Adrenal gland (tissue), 12 donors: ENCODE data around the gene CDHR5. TPM values are rescaled to one million over a fixed set of nuclear protein-coding genes. Genes with fewer than 3 reads are reported as not detected.

Source experiments
- DNase-seq, 7 donors: peaks; one replicate each; pipeline ENCODE4 v3.0.0-alpha.2; 2019 to 2020
- H3K27ac ChIP-seq, 5 donors: fragments of 200-600 bp; sonication (generic) in 4 of 5; 1 replicate in 3 of 5; 2 replicates in 2 of 5; pipeline versions ENCODE4 v1.5.1 to v1.8.0; 2016 to 2020; ENCODE audit warnings: mild to moderate bottlenecking in 1 of 5
- H3K27me3 ChIP-seq: fragments of 200-600 bp; 2 replicates; pipeline ENCODE4 v1.8.0; 2021
- H3K36me3 ChIP-seq, 2 donors: fragments of 200-600 bp; replicated peaks in 1 of 2; 1 replicate in 1 of 2; 2 replicates in 1 of 2; pipeline versions ENCODE4 v1.5.1 to v1.8.0; 2018 to 2022
- H3K4me1 ChIP-seq, 2 donors: fragments of 200-600 bp; replicated peaks in 1 of 2; 1 replicate in 1 of 2; 2 replicates in 1 of 2; pipeline versions ENCODE4 v1.5.1 to v1.8.0; 2018 to 2021
- H3K4me3 ChIP-seq, 4 donors: fragments of 200-600 bp; sonication (generic) in 3 of 4; one replicate each; pipeline ENCODE4 v1.5.1; 2016 to 2018
- H3K9me3 ChIP-seq, 3 donors: fragments of 200-600 bp; sonication (generic) in 1 of 3; replicated peaks in 1 of 3; 1 replicate in 2 of 3; 2 replicates in 1 of 3; pipeline versions ENCODE4 v1.5.1 to v1.8.0; 2016 to 2021
- POLR2A ChIP-seq, 2 donors: fragments of 450-650 bp; IDR thresholded peaks; one replicate each; pipeline ENCODE4 v1.6.1; 2017; ENCODE audit warnings: antibody characterized with exemption in 2 of 2, mild to moderate bottlenecking in 2 of 2, moderate library complexity in 1 of 2
- WGBS, 4 donors: extraction: QIAGEN DNeasy Blood & Tissue Kit in 2 of 4; methylation state at CpG; one replicate each; pipeline versions ENCODE4 v1.1.5 to v1.1.7; 2013 to 2017; 5-methylcytosine and 5-hydroxymethylcytosine counted together
- intact Hi-C, 2 donors: fragments of 100-400 bp; cut with DNase I; formaldehyde crosslinking; loops; one replicate each; pipeline versions ENCODE4 v1.14.1 to v1.15.0; 2022 to 2023
- polyA plus RNA-seq, 3 donors: library from polyadenylated mRNA; stranded (reverse); fragments of 200-250 nt in 2 of 3; fragments of 350-450 nt in 1 of 3; fragmentation: Illumina TruSeq in 1 of 3; extraction: RNeasy Lipid Tissue Mini Kit (QIAGEN cat#74804) in 1 of 3; gene quantifications; one replicate each; pipeline ENCODE4 v1.2.3, GENCODE V29; 2013 to 2014
- total RNA-seq, 9 donors: library from RNA; depleted of rRNA in 4 of 9; stranded (reverse); fragments of >200 nt in 4 of 9; fragments of 120-200 nt in 1 of 9; fragmentation: NEBNext Ultra II Directional in 1 of 9; extraction: Animal tissue kit (Norgen Biotek cat#: 25700) in 1 of 9; gene quantifications; one replicate each; pipeline versions ENCODE4 v1.1.0 to v1.2.4, GENCODE V29; 2013 to 2023
- TF ChIP-seq, protein P1 (sequence below), 6 experiments: fragments of 450-650 bp in 4 of 6; fragments of 200-600 bp in 2 of 6; sonication (generic) in 1 of 6; IDR thresholded peaks; 1 replicate in 5 of 6; 2 replicates in 1 of 6; pipeline versions ENCODE4 v1.5.1 to v1.8.0; 2016 to 2021; ENCODE audit warnings: antibody characterized with exemption in 6 of 6, mild to moderate bottlenecking in 2 of 6, moderate library complexity in 1 of 6
- donor health status: healthy with polysubstance abuse.
- donor health status: Bipolar disorder and iron deficiency.
- donor health status: DM: yes; HTN: yes; CAD: no.
- donor health status: DM: no; HTN: no; CAD: no.
- donor health status: DM: no; HTN: no; CAD: no.
- donor health status: DM: yes; HTN: yes; CAD: no.

Gene CDHR5
- total and polyA plus RNA-seq, 12 donors = 0.31 to 5.2 (median 0.93) TPM; not detected in 1

DNA sequence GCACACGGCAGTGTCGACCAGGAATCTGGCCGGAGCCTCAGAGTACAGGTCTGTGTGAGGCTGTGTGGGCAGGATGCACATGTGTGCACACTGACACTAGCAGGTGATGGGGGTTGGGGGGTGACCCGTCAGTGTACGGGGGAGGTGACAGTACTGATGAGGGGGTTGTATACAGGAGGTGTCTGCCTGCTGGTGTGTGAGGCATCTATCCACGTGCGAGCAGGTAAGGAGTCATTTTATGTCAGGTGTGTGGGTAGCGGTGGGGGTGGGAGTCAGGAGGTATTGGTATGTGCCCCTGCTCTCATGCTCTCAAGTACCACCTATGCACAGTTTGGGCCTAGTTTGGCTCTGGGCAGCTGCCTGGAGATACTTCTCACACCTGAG, 53.0 kb downstream of the CDHR5 start:
- H3K36me3 ChIP-seq = no peaks in the 10 kb centered on the region
- no peak for DNase-seq
- intact Hi-C loops = no loop called here
- H3K4me1 ChIP-seq = peaks cover 7 to 19% of the 10 kb centered on the region in 2 donors
- H3K27ac ChIP-seq = no peak overlapping the region
- no peak overlapping the region for H3K4me3 ChIP-seq
- 70 to 93% (median 74%) methylated on average over 5 to 8 of the region's 8 CpGs for WGBS, 4 donors
- TF ChIP-seq, protein P1, sequence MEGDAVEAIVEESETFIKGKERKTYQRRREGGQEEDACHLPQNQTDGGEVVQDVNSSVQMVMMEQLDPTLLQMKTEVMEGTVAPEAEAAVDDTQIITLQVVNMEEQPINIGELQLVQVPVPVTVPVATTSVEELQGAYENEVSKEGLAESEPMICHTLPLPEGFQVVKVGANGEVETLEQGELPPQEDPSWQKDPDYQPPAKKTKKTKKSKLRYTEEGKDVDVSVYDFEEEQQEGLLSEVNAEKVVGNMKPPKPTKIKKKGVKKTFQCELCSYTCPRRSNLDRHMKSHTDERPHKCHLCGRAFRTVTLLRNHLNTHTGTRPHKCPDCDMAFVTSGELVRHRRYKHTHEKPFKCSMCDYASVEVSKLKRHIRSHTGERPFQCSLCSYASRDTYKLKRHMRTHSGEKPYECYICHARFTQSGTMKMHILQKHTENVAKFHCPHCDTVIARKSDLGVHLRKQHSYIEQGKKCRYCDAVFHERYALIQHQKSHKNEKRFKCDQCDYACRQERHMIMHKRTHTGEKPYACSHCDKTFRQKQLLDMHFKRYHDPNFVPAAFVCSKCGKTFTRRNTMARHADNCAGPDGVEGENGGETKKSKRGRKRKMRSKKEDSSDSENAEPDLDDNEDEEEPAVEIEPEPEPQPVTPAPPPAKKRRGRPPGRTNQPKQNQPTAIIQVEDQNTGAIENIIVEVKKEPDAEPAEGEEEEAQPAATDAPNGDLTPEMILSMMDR (IDR thresholded peaks at IDR 0.05) = no peak
- no peak for TF ChIP-seq POLR2A (IDR thresholded peaks at IDR 0.05)
- H3K9me3 ChIP-seq = no peaks in the 10 kb centered on the region
- H3K27me3 ChIP-seq = no peaks in the 10 kb centered on the region

DNA sequence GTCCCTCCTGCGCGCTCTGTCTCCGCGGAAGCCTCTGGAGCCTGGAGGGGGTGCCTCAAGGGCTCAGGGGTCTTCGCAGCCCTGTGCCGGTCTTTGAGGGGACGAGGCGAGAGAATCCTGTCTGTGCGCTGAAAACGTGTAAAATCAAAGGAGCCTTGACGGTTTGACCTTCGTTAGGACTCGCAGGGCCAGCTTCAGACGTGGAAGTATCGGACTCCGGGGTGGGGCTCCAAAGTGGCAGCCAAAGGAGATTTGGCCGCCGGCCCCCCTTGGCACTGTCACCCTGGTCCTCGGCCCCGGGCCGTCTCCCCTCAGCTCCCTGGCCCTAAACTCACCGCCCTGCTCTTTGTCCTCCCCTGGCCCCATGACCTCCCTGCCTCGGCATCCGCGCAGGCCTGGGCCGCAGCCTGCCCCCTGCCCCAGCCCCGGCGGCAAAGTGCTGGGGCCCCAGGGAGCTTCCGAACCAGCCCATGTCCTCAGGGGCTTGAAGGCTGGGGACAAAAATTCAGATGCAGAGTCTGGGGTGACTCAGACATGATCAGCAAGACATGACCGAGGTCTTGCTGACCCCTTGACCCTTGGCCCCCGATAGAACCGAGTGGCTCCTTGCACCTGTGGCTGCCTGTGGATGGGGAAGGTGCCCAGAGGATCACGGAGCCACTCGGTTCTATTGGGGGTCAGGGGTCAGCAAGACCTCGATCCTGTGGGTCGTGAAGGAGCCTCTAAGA, 55.4 kb downstream of the CDHR5 start:
- DNase-seq = peak in 3 of 7 donors; percentile 47 to 68 (median 54)
- Histone ChIP-seq H3K36me3 (no peaks in the 10 kb centered on the region), H3K4me1 (peaks cover 7 to 12% of the 10 kb centered on the region in 2 donors), H3K27me3 (no peaks in the 10 kb centered on the region), H3K4me3 (peak overlapping the region in 2 of 4 donors; percentile 35 to 85), H3K27ac (peak overlapping the region in 4 of 5 donors; percentile 42 to 79 (median 66)), H3K9me3 (no peaks in the 10 kb centered on the region)
- no peak for TF ChIP-seq POLR2A (IDR thresholded peaks at IDR 0.05)
- TF ChIP-seq, protein P1 (IDR thresholded peaks at IDR 0.05) = no peak
- intact Hi-C loops = no loop called here
- WGBS, 4 donors = 32 to 36% (median 34%) methylated on average over 8 to 36 of the region's 36 CpGs

DNA sequence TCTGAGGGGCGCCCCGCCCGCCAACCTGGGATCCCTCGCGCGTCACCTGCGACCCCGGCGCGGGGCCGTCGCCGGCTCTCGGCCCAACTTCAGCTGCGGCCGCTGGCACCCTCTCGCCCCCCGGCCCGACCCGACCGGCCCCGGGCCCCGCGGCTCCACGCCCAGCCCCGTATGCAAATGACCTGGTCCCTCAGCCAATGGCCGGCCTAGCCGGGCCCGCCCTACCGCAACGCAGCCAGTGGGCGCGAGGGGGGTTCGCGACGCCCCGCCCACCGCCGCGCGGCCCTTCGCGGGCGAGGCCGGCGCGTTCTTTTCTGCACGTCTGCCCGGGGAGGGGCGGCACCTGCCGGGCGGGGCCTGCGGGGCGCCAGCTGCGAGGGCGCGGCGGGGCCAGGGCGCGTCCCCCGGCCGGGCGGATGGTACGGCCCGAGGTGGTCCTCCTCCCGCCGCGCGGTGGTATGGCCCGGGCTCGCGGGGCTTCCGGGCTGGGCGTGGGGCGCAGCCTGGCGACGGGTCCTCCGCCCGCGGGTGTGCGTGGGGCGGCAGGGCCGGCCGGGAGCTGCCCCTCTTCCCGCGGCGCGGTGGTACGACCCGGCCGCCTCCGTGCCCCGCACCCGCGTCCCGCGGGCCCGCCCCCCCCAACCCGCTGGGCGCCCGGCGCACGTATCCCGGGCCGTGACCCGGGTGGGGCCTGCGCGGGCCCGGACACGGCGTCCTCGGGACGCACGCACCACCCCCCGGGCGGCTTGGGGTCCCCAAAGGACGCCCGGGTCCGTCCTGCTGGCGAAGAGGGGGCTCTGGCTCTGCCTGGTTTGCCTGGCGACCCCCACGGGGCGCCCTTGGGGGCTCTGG, 56.2 kb downstream of the CDHR5 start:
- Histone ChIP-seq H3K9me3 (no peaks in the 10 kb centered on the region), H3K27ac (peak overlapping the region in 4 of 5 donors; percentile 42 to 79 (median 66))
- intact Hi-C loops = no loop called here

More for the DNA sequence above, 56.2 kb downstream of the CDHR5 start:
- TF ChIP-seq, protein P1 (IDR thresholded peaks at IDR 0.05) = no peak
- peak; percentile 49 to 70 for TF ChIP-seq POLR2A (IDR thresholded peaks at IDR 0.05)
- Histone ChIP-seq H3K4me1 (peaks cover 7 to 12% of the 10 kb centered on the region in 2 donors), H3K27me3 (no peaks in the 10 kb centered on the region), H3K4me3 (peak overlapping the region in 3 of 4 donors; percentile 35 to 85 (median 56)), H3K36me3 (no peaks in the 10 kb centered on the region)
- 0 to 1% (median 1%) methylated on average over 3 to 123 of the region's 123 CpGs; no CpG with 5 or more reads in 1 of the 4 donors for WGBS, 4 donors
- peak; percentile 91 to 96 (median 94) for DNase-seq
